Adrenal gland (tissue), 5 donors: ENCODE data around the gene TEX14.
"Not testable (repeated sequence)": the region's sequence is repeated elsewhere in the genome, so short reads cannot be mapped to it uniquely, and the experiment has no call there.

Source experiments
- CTCF ChIP-seq, 6 experiments: fragments of 450-650 bp in 4 of 6; fragments of 200-600 bp in 2 of 6; sonication (generic) in 1 of 6; IDR thresholded peaks; 1 replicate in 5 of 6; 2 replicates in 1 of 6; pipeline versions ENCODE4 v1.5.1 to v1.8.0; 2016 to 2021; ENCODE audit warnings: antibody characterized with exemption in 6 of 6, mild to moderate bottlenecking in 2 of 6, moderate library complexity in 1 of 6
- POLR2A ChIP-seq, 2 donors: fragments of 450-650 bp; IDR thresholded peaks; one replicate each; pipeline ENCODE4 v1.6.1; 2017; ENCODE audit warnings: antibody characterized with exemption in 2 of 2, mild to moderate bottlenecking in 2 of 2, moderate library complexity in 1 of 2
- donor health status: DM: no; HTN: no; CAD: no.

- not testable (repeated sequence) for TF ChIP-seq CTCF, POLR2A (IDR thresholded peaks at IDR 0.05)
These were observed 13.6 kb downstream of the TEX14 start for GRCh38 chr17:58678287-58678686.
